HepG2 (cell line): ENCODE measurements around the gene SORBS2. TPM values are rescaled to one million over a fixed set of nuclear protein-coding genes. Genes with fewer than 3 reads are reported as not detected.
A peak's percentile ranks its signal among the peaks of the same experiment; 100 is the strongest.

Experiments used
- BRD4 ChIP-seq: sonication (generic); formaldehyde crosslinking; IDR thresholded peaks from 2 replicates; pipeline ENCODE4 v1.4.0; 2020; ENCODE audit warnings: missing genetic modification reagents
- CBX5 ChIP-seq: sonication (generic); formaldehyde crosslinking; IDR thresholded peaks from 2 replicates; pipeline ENCODE4 v1.4.0; 2020; ENCODE audit warnings: missing genetic modification reagents, borderline replicate concordance
- CEBPB ChIP-seq: IDR thresholded peaks from 2 replicates; pipeline ENCODE4 v1.6.1; 2011; ENCODE audit warnings: low read depth, low read length, improper control_type of control experiment, borderline replicate concordance
- ELF3 ChIP-seq: IDR thresholded peaks from 2 replicates; pipeline ENCODE4 v1.6.1; 2016; ENCODE audit warnings: missing genetic modification reagents, missing compliant biosample characterization
- FOXA1 ChIP-seq, 2 experiments: fragments of 450-650 bp in 1 of 2; sonication (generic) in 1 of 2; formaldehyde crosslinking in 1 of 2; IDR thresholded peaks; 2 replicates each; pipeline versions ENCODE4 v1.4.0 to v1.6.1; 2016 to 2020; ENCODE audit warnings: missing genetic modification reagents in 1 of 2
- FOXP4 ChIP-seq: sonication (generic); formaldehyde crosslinking; IDR thresholded peaks from 2 replicates; pipeline ENCODE4 v1.4.0; 2020; ENCODE audit warnings: missing genetic modification reagents
- KLF6 ChIP-seq: IDR thresholded peaks from 2 replicates; pipeline ENCODE4 v1.8.0; 2016; ENCODE audit warnings: missing biosample characterization, missing genetic modification reagents
- MAZ ChIP-seq, 2 experiments: sonication (generic) in 1 of 2; formaldehyde crosslinking in 1 of 2; IDR thresholded peaks; 2 replicates each; pipeline versions ENCODE4 v1.5.0 to v1.6.1; 2012 to 2020; ENCODE audit warnings: low read depth in 2 of 2, mild to moderate bottlenecking in 2 of 2, borderline replicate concordance in 1 of 2, improper control_type of control experiment in 1 of 2, low read length in 1 of 2, missing genetic modification reagents in 1 of 2, moderate library complexity in 1 of 2
- MEIS1 ChIP-seq: sonication (generic); formaldehyde crosslinking; IDR thresholded peaks from 2 replicates; pipeline ENCODE4 v1.9.0; 2021; ENCODE audit warnings: mild to moderate bottlenecking, missing genetic modification reagents, moderate library complexity, borderline replicate concordance
- NFE2L1 ChIP-seq: sonication (generic); formaldehyde crosslinking; IDR thresholded peaks from 2 replicates; pipeline ENCODE4 v1.4.0; 2020; ENCODE audit warnings: missing genetic modification reagents, mild to moderate bottlenecking, borderline replicate concordance
- PITX1 ChIP-seq: sonication (generic); formaldehyde crosslinking; IDR thresholded peaks from 2 replicates; pipeline ENCODE4 v1.5.1; 2020; ENCODE audit warnings: mild to moderate bottlenecking, missing genetic modification reagents
- POLR2A ChIP-seq, 2 experiments: IDR thresholded peaks; 2 replicates each; pipeline ENCODE4 v1.6.1; 2011; ENCODE audit warnings: low read depth in 2 of 2, low read length in 2 of 2, mild to moderate bottlenecking in 1 of 2, moderate library complexity in 1 of 2; ENCODE audit not compliant: insufficient read depth in 1 of 2
- RARA ChIP-seq: IDR thresholded peaks from 2 replicates; pipeline ENCODE4 v1.6.1; 2016; ENCODE audit warnings: missing genetic modification reagents, missing compliant biosample characterization
- TSC22D2 ChIP-seq: sonication (generic); formaldehyde crosslinking; IDR thresholded peaks from 2 replicates; pipeline ENCODE4 v1.5.1; 2020; ENCODE audit warnings: missing genetic modification reagents, mild to moderate bottlenecking, borderline replicate concordance
- ZHX1 ChIP-seq: sonication (generic); formaldehyde crosslinking; IDR thresholded peaks from 2 replicates; pipeline ENCODE4 v1.8.1; 2022; ENCODE audit warnings: low read depth, mild to moderate bottlenecking, missing genetic modification reagents
- ZMAT3 ChIP-seq: sonication (generic); formaldehyde crosslinking; conservative IDR thresholded peaks from 2 replicates; pipeline ENCODE4 v1.7.0; 2021; ENCODE audit warnings: missing genetic modification reagents
- ZNF121 ChIP-seq: sonication (generic); formaldehyde crosslinking; IDR thresholded peaks from 2 replicates; pipeline ENCODE4 v1.5.0; 2020; ENCODE audit warnings: mild to moderate bottlenecking, missing genetic modification reagents
- ZNF225 ChIP-seq: sonication (generic); formaldehyde crosslinking; IDR thresholded peaks from 2 replicates; pipeline ENCODE4 v1.4.0; 2020; ENCODE audit warnings: mild to moderate bottlenecking, missing genetic modification reagents
- ZNF354B ChIP-seq: sonication (generic); formaldehyde crosslinking; IDR thresholded peaks from 2 replicates; pipeline ENCODE4 v1.8.0; 2022; ENCODE audit warnings: mild to moderate bottlenecking, missing genetic modification reagents
- ZNF484 ChIP-seq: sonication (generic); formaldehyde crosslinking; IDR thresholded peaks from 2 replicates; pipeline ENCODE4 v1.5.1; 2020; ENCODE audit warnings: mild to moderate bottlenecking, low read depth, missing genetic modification reagents, borderline replicate concordance
- ZNF652 ChIP-seq: IDR thresholded peaks from 2 replicates; pipeline ENCODE4 v1.6.1; 2016; ENCODE audit warnings: low read depth, borderline replicate concordance
- ZNF788 ChIP-seq: sonication (generic); formaldehyde crosslinking; IDR thresholded peaks from 2 replicates; pipeline ENCODE4 v1.5.0; 2020; ENCODE audit warnings: mild to moderate bottlenecking, missing genetic modification reagents, borderline replicate concordance
- polyA plus RNA-seq, 8 experiments: library from polyadenylated mRNA; depleted of rRNA in 3 of 8; stranded (reverse) in 7 of 8; unstranded in 1 of 8; fragments of >200 nt; fragmentation: Illumina TruSeq in 4 of 8; extraction: Trizol in 4 of 8; gene quantifications; 2 replicates each; pipeline versions ENCODE4 v1.2.1 to v1.2.3, GENCODE V29; 2011 to 2016; ENCODE audit warnings: low read depth in 4 of 8, missing spikeins in 1 of 8, mixed read lengths in 1 of 8; ENCODE audit not compliant: insufficient read depth in 1 of 8
- total RNA-seq, 5 experiments: library from RNA; depleted of rRNA; stranded (reverse); fragments of >200 nt; fragmentation: Illumina TruSeq; extraction: Trizol; gene quantifications; 2 replicates each; pipeline ENCODE4 v1.2.3, GENCODE V29; 2016; ENCODE audit warnings: low read depth in 1 of 5
- TF ChIP-seq, protein P1 (sequence below): IDR thresholded peaks from 2 replicates; pipeline ENCODE4 v1.6.1; 2016; ENCODE audit warnings: low read depth, borderline replicate concordance

The SORBS2 gene
- total and polyA plus RNA-seq, 2 of the 13 experiments (the other 11 are each of a cell fraction or from before 2014, with no cell fraction given): 25.0 to 80.5 TPM

DNA sequence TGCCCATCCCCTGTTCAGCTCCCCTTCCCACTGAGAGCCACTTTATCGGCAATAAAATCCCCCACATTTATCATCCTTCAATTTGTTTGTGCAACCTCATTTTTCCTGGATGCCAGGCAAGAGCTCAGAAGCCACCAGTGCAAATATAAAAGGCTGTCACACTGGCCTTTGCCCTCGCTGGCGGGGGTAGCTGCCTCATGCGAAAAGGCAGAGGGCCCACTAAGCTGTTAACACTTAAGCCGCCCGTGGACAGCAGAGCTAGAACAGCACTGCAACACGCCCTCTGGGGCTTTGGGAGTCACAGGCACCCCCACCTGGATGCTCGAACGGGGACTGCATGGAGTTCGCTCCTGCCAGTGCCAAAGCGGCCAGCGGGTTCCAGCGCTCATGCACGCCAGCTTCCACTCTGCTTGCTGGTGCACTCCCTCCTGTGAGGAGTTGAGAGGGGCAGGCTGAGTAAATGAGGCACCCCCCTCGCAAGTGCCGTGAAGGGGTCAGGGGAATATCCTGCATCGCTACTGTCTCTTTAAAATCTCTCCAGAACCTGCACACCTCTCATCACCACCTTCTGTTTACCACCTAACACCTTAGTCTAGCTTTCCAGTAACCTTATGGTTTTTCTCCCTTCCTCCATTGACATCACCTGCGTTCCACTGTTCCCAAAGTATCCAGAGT is 99.5 kb downstream of the SORBS2 start (continued):
- TF ChIP-seq ZNF354B (CRISPR knock-in tag): no peak
- TF ChIP-seq ZHX1 (CRISPR knock-in tag): no peak
- TF ChIP-seq PITX1 (CRISPR knock-in tag): peak; percentile 73
- TF ChIP-seq NFE2L1: no peak
- no peak for TF ChIP-seq ZNF121 (CRISPR knock-in tag)
- 0 out of 2 replicates have a peak, but pooled peaks have one; percentile 34 for TF ChIP-seq KLF6 (CRISPR knock-in tag)
- no peak for TF ChIP-seq MEIS1
- TF ChIP-seq FOXA1 (IDR thresholded peaks at IDR 0.05): no peak
- peak; percentile 59 for TF ChIP-seq FOXA1 (CRISPR knock-in tag; IDR thresholded peaks at IDR 0.05)
- TF ChIP-seq POLR2A (IDR thresholded peaks at IDR 0.05; ENCODE audit: insufficient read depth in 1 of 2, low read depth in 2 of 2, low read length in 2 of 2): 0 out of 4 replicates have a peak, but pooled peaks of 1 of the 2 experiments have one; percentile 20
- peak; percentile 43 for TF ChIP-seq CEBPB
- no peak for TF ChIP-seq ZMAT3
- peak; percentile 50; the same call in 1 of the 2 replicates for TF ChIP-seq ZNF788 (CRISPR knock-in tag)
- TF ChIP-seq ZNF225 (CRISPR knock-in tag): peak; percentile 48; the same call in 1 of the 2 replicates
- peak; percentile 76 for TF ChIP-seq ELF3
- peak; percentile 60 for TF ChIP-seq FOXP4 (CRISPR knock-in tag)
- TF ChIP-seq ZNF652: peak; percentile 97
- TF ChIP-seq RARA (CRISPR knock-in tag): peak; percentile 68
- no peak for TF ChIP-seq ZNF484 (CRISPR knock-in tag)
- 0 out of 2 replicates have a peak, but pooled peaks have one; percentile 53 for TF ChIP-seq TSC22D2 (CRISPR knock-in tag)
- peak; percentile 60; the same call in 1 of the 2 replicates for TF ChIP-seq MAZ (IDR thresholded peaks at IDR 0.05; ENCODE audit: borderline replicate concordance, low read depth, low read length)
- peak; percentile 65 for TF ChIP-seq MAZ (CRISPR knock-in tag; IDR thresholded peaks at IDR 0.05; ENCODE audit: low read depth)
- peak; percentile 43 for TF ChIP-seq BRD4 (CRISPR knock-in tag)
- 0 out of 2 replicates have a peak, but pooled peaks have one; percentile 50 for TF ChIP-seq CBX5 (CRISPR knock-in tag)
- TF ChIP-seq, protein P1, sequence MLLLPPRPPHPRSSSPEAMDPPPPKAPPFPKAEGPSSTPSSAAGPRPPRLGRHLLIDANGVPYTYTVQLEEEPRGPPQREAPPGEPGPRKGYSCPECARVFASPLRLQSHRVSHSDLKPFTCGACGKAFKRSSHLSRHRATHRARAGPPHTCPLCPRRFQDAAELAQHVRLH (CRISPR knock-in tag): no peak
